ENCODE measurements around the gene TLCD5.

TLCD5 gene

GRCh38 chr11:120376547-120377182, 51.6 kb downstream of the TLCD5 start:
- ChIA-PET POLR2A (no interaction called here), CTCF (interaction anchor here (0.6 kb wide), 1 partner anchor 15 kb away, joined by 3 read pairs; no protein-coding TSS in a partner anchor)
- TF ChIP-seq, protein P1, sequence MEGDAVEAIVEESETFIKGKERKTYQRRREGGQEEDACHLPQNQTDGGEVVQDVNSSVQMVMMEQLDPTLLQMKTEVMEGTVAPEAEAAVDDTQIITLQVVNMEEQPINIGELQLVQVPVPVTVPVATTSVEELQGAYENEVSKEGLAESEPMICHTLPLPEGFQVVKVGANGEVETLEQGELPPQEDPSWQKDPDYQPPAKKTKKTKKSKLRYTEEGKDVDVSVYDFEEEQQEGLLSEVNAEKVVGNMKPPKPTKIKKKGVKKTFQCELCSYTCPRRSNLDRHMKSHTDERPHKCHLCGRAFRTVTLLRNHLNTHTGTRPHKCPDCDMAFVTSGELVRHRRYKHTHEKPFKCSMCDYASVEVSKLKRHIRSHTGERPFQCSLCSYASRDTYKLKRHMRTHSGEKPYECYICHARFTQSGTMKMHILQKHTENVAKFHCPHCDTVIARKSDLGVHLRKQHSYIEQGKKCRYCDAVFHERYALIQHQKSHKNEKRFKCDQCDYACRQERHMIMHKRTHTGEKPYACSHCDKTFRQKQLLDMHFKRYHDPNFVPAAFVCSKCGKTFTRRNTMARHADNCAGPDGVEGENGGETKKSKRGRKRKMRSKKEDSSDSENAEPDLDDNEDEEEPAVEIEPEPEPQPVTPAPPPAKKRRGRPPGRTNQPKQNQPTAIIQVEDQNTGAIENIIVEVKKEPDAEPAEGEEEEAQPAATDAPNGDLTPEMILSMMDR (IDR thresholded peaks at IDR 0.05; ENCODE audit: control extremely low read depth, extremely low read depth, low read depth, missing control alignments) = no peak
- DNase-seq (ENCODE audit: extremely low spot score) = no peak

- TF ChIP-seq, protein P1 (IDR thresholded peaks at IDR 0.05; ENCODE audit: control extremely low read depth, extremely low read depth, low read depth, missing control alignments) = no peak
- DNase-seq (ENCODE audit: extremely low spot score) = no peak
- ChIA-PET POLR2A (no interaction called here), CTCF (no interaction called here)
Measured at GRCh38 chr11:120378474-120378873, 53.4 kb downstream of the TLCD5 start.

- CTCF ChIA-PET = interaction anchor here (1.0 to 1.8 kb wide), 3 partner anchors 9 to 11 kb away, joined by 3 to 4 read pairs (median 3); no protein-coding TSS in a partner anchor
Measured at GRCh38 chr11:120381401-120381800, 56.3 kb downstream of the TLCD5 start.

More at GRCh38 chr11:120381401-120381800, 56.3 kb downstream of the TLCD5 start:
- DNase-seq (ENCODE audit: extremely low spot score) = no peak
- TF ChIP-seq, protein P1 (IDR thresholded peaks at IDR 0.05; ENCODE audit: control extremely low read depth, extremely low read depth, low read depth, missing control alignments) = no peak
- POLR2A ChIA-PET = no interaction called here

Data from GM10248 (cell line).